Suprapubic skin (tissue), 4 donors: ENCODE results near the gene CDH4. TPM values are rescaled to one million over a fixed set of nuclear protein-coding genes. Genes with fewer than 3 reads are reported as not detected.

Experiments used
- DNase-seq, 2 donors: peaks; one replicate each; pipeline ENCODE4 v3.0.0-alpha.2; 2019; ENCODE audit warnings: low spot score in 2 of 2
- H3K27ac ChIP-seq: fragments of 200-600 bp; sonication (generic); one replicate; pipeline ENCODE4 v1.5.1; 2019
- H3K27me3 ChIP-seq: fragments of 200-600 bp; sonication (generic); one replicate; pipeline ENCODE4 v1.5.1; 2019
- H3K36me3 ChIP-seq: fragments of 200-600 bp; sonication (generic); one replicate; pipeline ENCODE4 v1.5.1; 2019
- H3K4me1 ChIP-seq: fragments of 200-600 bp; sonication (generic); one replicate; pipeline ENCODE4 v1.5.1; 2019
- H3K4me3 ChIP-seq: fragments of 200-600 bp; sonication (generic); one replicate; pipeline ENCODE4 v1.5.1; 2019; ENCODE audit warnings: mild to moderate bottlenecking
- H3K9me3 ChIP-seq: fragments of 200-600 bp; sonication (generic); one replicate; pipeline ENCODE4 v1.5.1; 2019
- CTCF ChIP-seq, 2 donors: fragments of 200-600 bp in 1 of 2; fragments of 450-650 bp in 1 of 2; sonication (generic) in 1 of 2; IDR thresholded peaks; one replicate each; pipeline ENCODE4 v1.5.1; 2016 to 2019; ENCODE audit warnings: antibody characterized with exemption in 2 of 2, mild to moderate bottlenecking in 1 of 2, moderate library complexity in 1 of 2
- EP300 ChIP-seq: sonication (generic); formaldehyde crosslinking; IDR thresholded peaks from one replicate; pipeline ENCODE4 v1.6.1; 2017; ENCODE audit warnings: antibody characterized with exemption
- POLR2A ChIP-seq, 2 donors: fragments of 450-650 bp; IDR thresholded peaks; one replicate each; pipeline ENCODE4 v1.6.1; 2017; ENCODE audit warnings: antibody characterized with exemption in 2 of 2, mild to moderate bottlenecking in 2 of 2, moderate library complexity in 2 of 2
- POLR2AphosphoS5 ChIP-seq, 3 donors: sonication (generic); formaldehyde crosslinking; IDR thresholded peaks; one replicate each; pipeline ENCODE4 v1.6.1; 2017; ENCODE audit warnings: antibody characterized with exemption in 3 of 3
- WGBS: methylation state at CpG from one replicate; pipeline ENCODE4 v1.1.5; 2018; 5-methylcytosine and 5-hydroxymethylcytosine counted together
- total RNA-seq, 4 donors: library from RNA; depleted of rRNA; stranded (reverse); fragments of >200 nt; gene quantifications; one replicate each; pipeline ENCODE4 v1.1.0, GENCODE V29; 2016

The CDH4 gene
- total RNA-seq, 4 donors from 2014 or later: 0.91 to 5.9 (median 2.6) TPM

- no peak for TF ChIP-seq CTCF (IDR thresholded peaks at IDR 0.05)
- TF ChIP-seq POLR2A (IDR thresholded peaks at IDR 0.05): no peak
- TF ChIP-seq POLR2AphosphoS5 (IDR thresholded peaks at IDR 0.05): no peak
- no peak for TF ChIP-seq EP300
- Histone ChIP-seq H3K27ac (no peak overlapping the region), H3K9me3 (no peaks in the 10 kb centered on the region), H3K36me3 (no peaks in the 10 kb centered on the region), H3K4me3 (no peak overlapping the region), H3K4me1 (peaks cover 5% of the 10 kb centered on the region), H3K27me3 (peaks cover 15% of the 10 kb centered on the region)
- WGBS: 91% methylated on average over 10 of the region's 10 CpGs
- DNase-seq: no peak
These were observed 28.9 kb upstream of the CDH4 start for GRCh38 chr20:61223121-61223520.

GRCh38 chr20:61230166-61230565 is 21.9 kb upstream of the CDH4 start:
- H3K4me1 ChIP-seq: no peaks in the 10 kb centered on the region
- no peaks in the 10 kb centered on the region for H3K36me3 ChIP-seq
- 90% methylated on average over 9 of the region's 9 CpGs for WGBS
- no peaks in the 10 kb centered on the region for H3K9me3 ChIP-seq
- TF ChIP-seq POLR2A (IDR thresholded peaks at IDR 0.05) (no peak), POLR2AphosphoS5 (IDR thresholded peaks at IDR 0.05) (no peak)
- H3K27me3 ChIP-seq: peaks cover 7% of the 10 kb centered on the region
- no peak overlapping the region for H3K27ac ChIP-seq
- H3K4me3 ChIP-seq: no peak overlapping the region
- DNase-seq: no peak

- Histone ChIP-seq H3K4me3 (no peak overlapping the region), H3K27ac (no peak overlapping the region), H3K36me3 (no peaks in the 10 kb centered on the region), H3K27me3 (peaks cover 10% of the 10 kb centered on the region), H3K9me3 (no peaks in the 10 kb centered on the region), H3K4me1 (no peaks in the 10 kb centered on the region)
- WGBS: 86% methylated on average over 7 of the region's 7 CpGs
- TF ChIP-seq EP300: no peak
- no peak for TF ChIP-seq CTCF (IDR thresholded peaks at IDR 0.05)
- no peak for TF ChIP-seq POLR2A (IDR thresholded peaks at IDR 0.05)
- no peak for TF ChIP-seq POLR2AphosphoS5 (IDR thresholded peaks at IDR 0.05)
- no peak for DNase-seq
These were observed 18.5 kb upstream of the CDH4 start for GRCh38 chr20:61233590-61233989.

GRCh38 chr20:61234224-61234890 is 17.7 kb upstream of the CDH4 start:
- Histone ChIP-seq H3K36me3 (no peaks in the 10 kb centered on the region), H3K4me3 (no peak overlapping the region), H3K9me3 (no peaks in the 10 kb centered on the region), H3K27ac (no peak overlapping the region), H3K4me1 (no peaks in the 10 kb centered on the region), H3K27me3 (peaks cover 10% of the 10 kb centered on the region)
- TF ChIP-seq CTCF (IDR thresholded peaks at IDR 0.05): no peak
- no peak for TF ChIP-seq POLR2AphosphoS5 (IDR thresholded peaks at IDR 0.05)
- WGBS: 70% methylated on average over 11 of the region's 11 CpGs
- DNase-seq: no peak

GRCh38 chr20:61236713-61237112 is 15.3 kb upstream of the CDH4 start:
- TF ChIP-seq POLR2AphosphoS5 (IDR thresholded peaks at IDR 0.05) (no peak), POLR2A (IDR thresholded peaks at IDR 0.05) (no peak), CTCF (IDR thresholded peaks at IDR 0.05) (no peak)
- Histone ChIP-seq H3K4me1 (no peaks in the 10 kb centered on the region), H3K4me3 (no peak overlapping the region), H3K9me3 (no peaks in the 10 kb centered on the region), H3K27me3 (peaks cover 19% of the 10 kb centered on the region), H3K36me3 (no peaks in the 10 kb centered on the region), H3K27ac (no peak overlapping the region)
- DNase-seq: no peak
- 61% methylated on average over 4 of the region's 4 CpGs for WGBS

- Histone ChIP-seq H3K4me1 (no peaks in the 10 kb centered on the region), H3K4me3 (no peak overlapping the region), H3K36me3 (no peaks in the 10 kb centered on the region), H3K27ac (no peak overlapping the region), H3K9me3 (no peaks in the 10 kb centered on the region), H3K27me3 (peaks cover 26% of the 10 kb centered on the region)
- TF ChIP-seq POLR2A (IDR thresholded peaks at IDR 0.05) (no peak), EP300 (no peak), CTCF (IDR thresholded peaks at IDR 0.05) (no peak), POLR2AphosphoS5 (IDR thresholded peaks at IDR 0.05) (no peak)
- 24% methylated on average over 4 of the region's 4 CpGs for WGBS
- DNase-seq: no peak
These were observed 13.2 kb upstream of the CDH4 start for GRCh38 chr20:61238813-61239212.
